Measurements from ENCODE around the gene ANKRD12. TPM values are rescaled to one million over a fixed set of nuclear protein-coding genes. Genes with fewer than 3 reads are reported as not detected.
"Not testable (repeated sequence)": the region's sequence is repeated elsewhere in the genome, so short reads cannot be mapped to it uniquely, and the experiment has no call there.

ANKRD12 gene
- total RNA-seq, 6 donors from 2014 or later, result 32.8 to 80.7 (median 65.6) TPM

- WGBS, 2 donors, result 77 to 79% methylated on average over 4 of the region's 4 CpGs
- Histone ChIP-seq H3K27me3 (no peaks in the 10 kb centered on the region), H3K4me1 (peaks cover 0 to 18% (median 7%) of the 10 kb centered on the region in 4 donors), H3K9me3 (no peaks in the 10 kb centered on the region), H3K36me3 (no peaks in the 10 kb centered on the region), H3K27ac (no peak overlapping the region), H3K4me3 (no peak overlapping the region)
- ATAC-seq (ENCODE audit: low FRiP score in 2 of 2) (peak in 1 of 2 donors; percentile 19), DNase-seq (no peak)
- no peak for TF ChIP-seq CTCF (IDR thresholded peaks at IDR 0.05)
- TF ChIP-seq POLR2AphosphoS5 (IDR thresholded peaks at IDR 0.05), result no peak
- no peak for TF ChIP-seq EP300 (IDR thresholded peaks at IDR 0.05)
- TF ChIP-seq POLR2A (IDR thresholded peaks at IDR 0.05), result no peak
Observed at GRCh38 chr18:9091066-9091476, 45.5 kb upstream of the ANKRD12 start.

- Histone ChIP-seq H3K27me3 (no peaks in the 10 kb centered on the region), H3K4me3 (no peak overlapping the region), H3K4me1 (peaks cover 0 to 18% (median 7%) of the 10 kb centered on the region in 4 donors), H3K36me3 (no peaks in the 10 kb centered on the region), H3K9me3 (no peaks in the 10 kb centered on the region), H3K27ac (no peak overlapping the region)
- ATAC-seq (ENCODE audit: low FRiP score in 2 of 2) (peak in 1 of 2 donors; percentile 38), DNase-seq (no peak)
- WGBS, 2 donors, result 65 to 84% methylated on average over 2 of the region's 2 CpGs
- no peak for TF ChIP-seq POLR2AphosphoS5 (IDR thresholded peaks at IDR 0.05)
- TF ChIP-seq EP300 (IDR thresholded peaks at IDR 0.05), result no peak
- no peak for TF ChIP-seq POLR2A (IDR thresholded peaks at IDR 0.05)
- TF ChIP-seq CTCF (IDR thresholded peaks at IDR 0.05), result no peak
Observed at GRCh38 chr18:9092665-9093064, 43.9 kb upstream of the ANKRD12 start.

GRCh38 chr18:9093109-9093508 lies 43.5 kb upstream of the ANKRD12 start:
- H3K27me3 ChIP-seq; ATAC-seq (ENCODE audit: low FRiP score in 2 of 2); H3K9me3 ChIP-seq; DNase-seq; H3K36me3 ChIP-seq; H3K4me3 ChIP-seq; H3K27ac ChIP-seq: not testable (repeated sequence)
- 89 to 97% methylated on average over 2 to 3 of the region's 3 CpGs for WGBS, 2 donors
- H3K4me1 ChIP-seq, result peaks cover 0 to 18% (median 7%) of the 10 kb centered on the region in 4 donors

DNA sequence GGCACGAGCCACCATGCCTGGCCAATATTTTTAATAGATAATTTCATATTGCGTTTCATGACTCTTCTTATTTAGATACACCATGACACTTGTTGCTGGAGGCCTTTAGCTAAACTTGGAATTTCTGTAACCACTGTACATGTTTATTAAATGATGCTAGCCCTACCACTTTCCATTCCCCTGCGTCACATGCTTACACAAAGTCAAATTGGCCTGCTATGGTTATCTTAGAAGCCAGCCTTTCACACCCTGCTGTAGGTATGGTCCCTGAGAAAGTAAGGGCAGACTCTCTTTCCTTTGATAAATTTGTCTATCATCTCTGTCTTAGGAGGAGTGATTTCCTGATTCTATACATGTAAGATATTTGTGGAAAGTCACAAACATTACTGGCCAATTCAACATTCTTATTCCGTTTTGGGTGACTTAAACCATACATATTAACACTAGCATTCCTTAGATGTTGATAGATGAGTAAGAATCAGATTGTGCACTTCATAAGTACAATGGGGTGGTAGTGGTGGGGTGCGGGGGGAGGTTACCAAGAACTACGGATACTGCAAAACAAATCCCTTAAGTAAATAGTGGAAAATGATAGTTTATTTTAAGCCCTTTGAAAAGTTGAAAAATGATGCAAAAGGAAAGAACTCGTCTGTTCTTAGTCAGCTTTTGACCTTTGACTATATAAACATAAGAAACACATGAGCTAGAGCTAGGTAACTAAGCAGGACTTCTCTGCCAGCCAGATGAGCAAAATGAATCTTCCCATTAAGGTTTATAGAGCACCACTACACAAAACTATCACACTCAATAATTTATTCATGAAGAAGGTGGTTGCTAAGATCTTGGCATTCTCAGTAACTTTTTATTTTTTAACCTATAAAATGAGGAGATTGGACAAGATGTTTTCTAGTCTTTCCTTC lies 42.0 kb upstream of the ANKRD12 start:
- ATAC-seq (ENCODE audit: low FRiP score in 2 of 2), result no peak
- Histone ChIP-seq H3K4me3 (no peak overlapping the region), H3K4me1 (peaks cover 0 to 18% (median 7%) of the 10 kb centered on the region in 4 donors), H3K27ac (peak overlapping the region in 2 of 4 donors; percentile 14 to 33), H3K36me3 (no peaks in the 10 kb centered on the region), H3K27me3 (no peaks in the 10 kb centered on the region), H3K9me3 (no peaks in the 10 kb centered on the region)
- TF ChIP-seq POLR2AphosphoS5 (IDR thresholded peaks at IDR 0.05) (no peak), CTCF (IDR thresholded peaks at IDR 0.05) (no peak), POLR2A (IDR thresholded peaks at IDR 0.05) (no peak)
- 62% methylated on average over 7 of the region's 7 CpGs for WGBS, 2 donors
- DNase-seq, result no peak

DNA sequence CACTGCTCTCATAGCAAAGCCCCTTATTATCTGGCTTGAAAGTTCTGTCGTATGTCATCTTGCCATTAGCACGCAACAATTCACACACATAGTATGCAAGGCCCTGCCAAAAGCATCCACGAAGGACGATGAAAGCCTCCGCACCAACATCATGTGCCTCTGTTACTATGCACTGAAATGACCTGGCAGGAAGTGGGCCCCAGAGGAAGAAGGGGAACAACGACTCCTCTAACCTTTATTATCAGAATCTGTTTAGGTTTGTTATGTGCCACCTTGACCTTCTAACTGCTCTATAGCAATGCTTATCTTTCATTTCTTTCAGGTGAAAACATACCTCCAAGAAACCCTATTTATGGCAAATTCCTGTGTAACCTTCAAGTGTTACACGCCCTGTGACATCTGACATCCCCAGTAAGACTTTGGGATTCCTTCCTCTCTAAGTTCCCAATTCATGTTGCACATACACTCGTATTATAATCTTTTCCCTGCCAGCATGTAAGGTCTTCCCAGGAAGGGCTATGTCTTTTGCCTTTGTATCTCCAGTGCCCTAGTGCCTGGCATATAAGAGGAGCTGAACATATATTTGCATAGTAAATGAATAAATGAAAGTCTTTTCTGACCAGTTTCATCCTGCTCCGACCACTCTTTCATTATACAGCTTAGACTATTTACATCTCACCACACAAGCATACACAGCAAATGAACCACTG lies 41.1 kb upstream of the ANKRD12 start:
- H3K36me3 ChIP-seq, result no peaks in the 10 kb centered on the region
- peaks cover 0 to 18% (median 7%) of the 10 kb centered on the region in 4 donors for H3K4me1 ChIP-seq
- H3K9me3 ChIP-seq, result no peaks in the 10 kb centered on the region
- H3K27me3 ChIP-seq, result no peaks in the 10 kb centered on the region
- ATAC-seq (ENCODE audit: low FRiP score in 2 of 2) (no peak), DNase-seq (peak in 1 of 2 donors; percentile 57)
- H3K4me3 ChIP-seq, result no peak overlapping the region
- WGBS, 2 donors, result 42 to 49% methylated on average over 9 of the region's 9 CpGs
- TF ChIP-seq POLR2AphosphoS5 (IDR thresholded peaks at IDR 0.05) (no peak), CTCF (IDR thresholded peaks at IDR 0.05) (no peak), POLR2A (IDR thresholded peaks at IDR 0.05) (no peak), EP300 (IDR thresholded peaks at IDR 0.05) (no peak)
- H3K27ac ChIP-seq, result peak overlapping the region in 2 of 4 donors; percentile 14 to 33

Data from upper lobe of left lung (tissue), 6 donors.